ENCODE data around the gene DEF6. TPM values are rescaled to one million over a fixed set of nuclear protein-coding genes. Genes with fewer than 3 reads are reported as not detected.

Gene DEF6
- total RNA-seq, 1 experiment from 2014 or later: 15.4 TPM

DNA sequence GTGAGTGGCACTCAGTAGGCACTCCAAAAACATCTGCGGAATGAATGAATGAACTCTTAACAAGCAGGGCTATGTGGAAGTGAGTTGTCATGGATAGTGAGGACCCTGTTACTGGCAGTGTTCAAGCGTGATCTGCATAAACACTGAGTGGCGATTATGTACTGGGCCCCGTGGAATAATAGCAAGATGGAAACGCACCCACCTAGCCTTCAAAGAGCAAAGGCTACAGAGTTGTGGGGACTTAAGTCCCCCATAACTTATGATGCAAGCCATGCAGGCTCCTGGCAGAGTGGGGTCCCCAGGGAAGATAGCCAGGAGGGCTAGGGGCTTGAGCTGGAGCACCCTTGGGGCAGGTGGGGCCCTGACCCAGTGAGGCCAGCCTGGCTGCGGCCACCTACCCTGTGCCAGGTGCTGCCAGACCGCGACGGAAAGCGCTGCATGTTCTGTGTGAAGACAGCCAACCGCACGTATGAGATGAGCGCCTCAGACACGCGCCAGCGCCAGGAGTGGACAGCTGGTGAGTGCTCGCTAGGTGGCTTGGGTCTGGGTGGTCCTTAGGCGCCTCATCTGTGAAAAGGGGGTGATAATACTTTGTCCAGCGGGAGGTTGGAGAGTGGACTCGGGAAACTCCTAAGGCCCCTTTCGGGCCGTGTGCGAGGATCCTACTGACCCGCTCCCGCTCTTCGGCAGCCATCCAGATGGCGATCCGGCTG, 20.0 kb downstream of the DEF6 start:
- Mint-ChIP-seq H3K36me3 (ENCODE audit: insufficient read depth, unreplicated experiment) (peaks cover 17% of the 10 kb centered on the region), H3K4me1 (ENCODE audit: low read depth, unreplicated experiment) (peaks cover 9% of the 10 kb centered on the region), H3K4me3 (ENCODE audit: low read depth, unreplicated experiment) (peak overlapping the region; percentile 91), H3K9me3 (ENCODE audit: low read depth, unreplicated experiment) (no peaks in the 10 kb centered on the region), H3K27ac (ENCODE audit: unreplicated experiment) (peak overlapping the region; percentile 34), H3K27me3 (ENCODE audit: unreplicated experiment) (no peaks in the 10 kb centered on the region)
- CTCF ChIA-PET: interaction anchor here (0.6 to 1.9 kb wide), 14 partner anchors 10 to 151 kb away, joined by 3 to 15 read pairs (median 5); partner anchors contain the start of genes DEF6, FANCE, PPARD and RPL10A
- BruUV-seq (replicated peaks): no TSS peak
- TF ChIP-seq, protein P1, sequence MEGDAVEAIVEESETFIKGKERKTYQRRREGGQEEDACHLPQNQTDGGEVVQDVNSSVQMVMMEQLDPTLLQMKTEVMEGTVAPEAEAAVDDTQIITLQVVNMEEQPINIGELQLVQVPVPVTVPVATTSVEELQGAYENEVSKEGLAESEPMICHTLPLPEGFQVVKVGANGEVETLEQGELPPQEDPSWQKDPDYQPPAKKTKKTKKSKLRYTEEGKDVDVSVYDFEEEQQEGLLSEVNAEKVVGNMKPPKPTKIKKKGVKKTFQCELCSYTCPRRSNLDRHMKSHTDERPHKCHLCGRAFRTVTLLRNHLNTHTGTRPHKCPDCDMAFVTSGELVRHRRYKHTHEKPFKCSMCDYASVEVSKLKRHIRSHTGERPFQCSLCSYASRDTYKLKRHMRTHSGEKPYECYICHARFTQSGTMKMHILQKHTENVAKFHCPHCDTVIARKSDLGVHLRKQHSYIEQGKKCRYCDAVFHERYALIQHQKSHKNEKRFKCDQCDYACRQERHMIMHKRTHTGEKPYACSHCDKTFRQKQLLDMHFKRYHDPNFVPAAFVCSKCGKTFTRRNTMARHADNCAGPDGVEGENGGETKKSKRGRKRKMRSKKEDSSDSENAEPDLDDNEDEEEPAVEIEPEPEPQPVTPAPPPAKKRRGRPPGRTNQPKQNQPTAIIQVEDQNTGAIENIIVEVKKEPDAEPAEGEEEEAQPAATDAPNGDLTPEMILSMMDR (IDR thresholded peaks at IDR 0.05; ENCODE audit: unreplicated experiment): peak; percentile 17
- intact Hi-C loops (cut with micrococcal nuclease; ENCODE audit: unreplicated experiment): no loop called here
- no peak for DNase-seq

GRCh38 chr6:35318196-35319171, 20.9 kb downstream of the DEF6 start:
- no peaks in the 10 kb centered on the region for H3K9me3 Mint-ChIP-seq (ENCODE audit: low read depth, unreplicated experiment)
- peak; percentile 98 for DNase-seq
- H3K36me3 Mint-ChIP-seq (ENCODE audit: insufficient read depth, unreplicated experiment): peaks cover 17% of the 10 kb centered on the region
- TF ChIP-seq, protein P1 (IDR thresholded peaks at IDR 0.05; ENCODE audit: unreplicated experiment): peak; percentile 9
- H3K27me3 Mint-ChIP-seq (ENCODE audit: unreplicated experiment): no peaks in the 10 kb centered on the region
- no TSS peak for BruUV-seq (replicated peaks)
- peak overlapping the region; percentile 34 for H3K27ac Mint-ChIP-seq (ENCODE audit: unreplicated experiment)
- peaks cover 9% of the 10 kb centered on the region for H3K4me1 Mint-ChIP-seq (ENCODE audit: low read depth, unreplicated experiment)
- CTCF ChIA-PET: interaction anchor here (0.6 to 1.9 kb wide), 14 partner anchors 9 to 150 kb away, joined by 3 to 15 read pairs (median 5); partner anchors contain the start of genes DEF6, FANCE, PPARD and RPL10A
- peak overlapping the region; percentile 91 for H3K4me3 Mint-ChIP-seq (ENCODE audit: low read depth, unreplicated experiment)
- intact Hi-C loops (cut with micrococcal nuclease; ENCODE audit: unreplicated experiment): no loop called here

GRCh38 chr6:35319346-35320030, 21.9 kb downstream of the DEF6 start:
- Mint-ChIP-seq H3K27me3 (ENCODE audit: unreplicated experiment) (no peaks in the 10 kb centered on the region), H3K4me3 (ENCODE audit: low read depth, unreplicated experiment) (no peak overlapping the region), H3K36me3 (ENCODE audit: insufficient read depth, unreplicated experiment) (peaks cover 17% of the 10 kb centered on the region), H3K4me1 (ENCODE audit: low read depth, unreplicated experiment) (peaks cover 9% of the 10 kb centered on the region), H3K9me3 (ENCODE audit: low read depth, unreplicated experiment) (no peaks in the 10 kb centered on the region), H3K27ac (ENCODE audit: unreplicated experiment) (no peak overlapping the region)
- CTCF ChIA-PET: interaction anchor here (0.6 to 1.9 kb wide), 4 partner anchors 8 to 206 kb away, joined by 3 to 9 read pairs (median 5); no protein-coding TSS in a partner anchor
- TF ChIP-seq, protein P1 (IDR thresholded peaks at IDR 0.05; ENCODE audit: unreplicated experiment): no peak
- DNase-seq: no peak
- BruUV-seq (replicated peaks): no TSS peak
- intact Hi-C loops (cut with micrococcal nuclease; ENCODE audit: unreplicated experiment): no loop called here

GRCh38 chr6:35320031-35320410, 22.4 kb downstream of the DEF6 start:
- no peak for DNase-seq
- intact Hi-C loops (cut with micrococcal nuclease; ENCODE audit: unreplicated experiment): no loop called here
- CTCF ChIA-PET: interaction anchor here (0.6 to 0.7 kb wide), 2 partner anchors 14 to 205 kb away, joined by 3 to 5 read pairs; no protein-coding TSS in a partner anchor
- Mint-ChIP-seq H3K4me1 (ENCODE audit: low read depth, unreplicated experiment) (peaks cover 9% of the 10 kb centered on the region), H3K4me3 (ENCODE audit: low read depth, unreplicated experiment) (no peak overlapping the region), H3K27me3 (ENCODE audit: unreplicated experiment) (no peaks in the 10 kb centered on the region), H3K9me3 (ENCODE audit: low read depth, unreplicated experiment) (no peaks in the 10 kb centered on the region), H3K36me3 (ENCODE audit: insufficient read depth, unreplicated experiment) (peaks cover 17% of the 10 kb centered on the region), H3K27ac (ENCODE audit: unreplicated experiment) (no peak overlapping the region)
- BruUV-seq (replicated peaks): no TSS peak
- TF ChIP-seq, protein P1 (IDR thresholded peaks at IDR 0.05; ENCODE audit: unreplicated experiment): no peak

All from Calu3 (cell line).